ENCODE measurements around the gene KLHDC2. TPM values are rescaled to one million over a fixed set of nuclear protein-coding genes. Genes with fewer than 3 reads are reported as not detected.
A peak's percentile ranks its signal among the peaks of the same experiment; 100 is the strongest.
"Not testable (repeated sequence)": the region's sequence is repeated elsewhere in the genome, so short reads cannot be mapped to it uniquely, and the experiment has no call there.

The KLHDC2 gene
- 63.0 and 85.7 TPM in 2 replicates for total RNA-seq

- DNase-seq (ENCODE audit: low read depth in 2 of 2): peak; percentile 94
Measured at GRCh38 chr14:49767571-49768300, at the start of gene KLHDC2. KLHDC2 (plus strand) TSS chr14:49768153; CDS start chr14:49768469, 316 bp downstream.

- DNase-seq (ENCODE audit: low read depth in 2 of 2): no peak
Measured at GRCh38 chr14:49720744-49721143, 47.2 kb upstream of the KLHDC2 start.

- not testable (repeated sequence) for DNase-seq (ENCODE audit: low read depth in 2 of 2)
Measured at GRCh38 chr14:49721733-49722435, 46.1 kb upstream of the KLHDC2 start.

GRCh38 chr14:49727171-49727570, 40.8 kb upstream of the KLHDC2 start:
- DNase-seq (ENCODE audit: low read depth in 2 of 2): no peak

GRCh38 chr14:49732896-49733295, 35.1 kb upstream of the KLHDC2 start:
- no peak for DNase-seq (ENCODE audit: low read depth in 2 of 2)

- no peak for DNase-seq (ENCODE audit: low read depth in 2 of 2)
Measured at GRCh38 chr14:49733836-49734235, 34.1 kb upstream of the KLHDC2 start.

- DNase-seq (ENCODE audit: low read depth in 2 of 2): not testable (repeated sequence)
Measured at GRCh38 chr14:49735669-49736068, 32.3 kb upstream of the KLHDC2 start.

GRCh38 chr14:49745191-49745590, 22.8 kb upstream of the KLHDC2 start:
- DNase-seq (ENCODE audit: low read depth in 2 of 2): no peak

- not testable (repeated sequence) for DNase-seq (ENCODE audit: low read depth in 2 of 2)
Measured at GRCh38 chr14:49746476-49746875, 21.5 kb upstream of the KLHDC2 start.

- no peak for DNase-seq (ENCODE audit: low read depth in 2 of 2)
Measured at GRCh38 chr14:49754570-49755097, 13.3 kb upstream of the KLHDC2 start.

- no peak for DNase-seq (ENCODE audit: low read depth in 2 of 2)
Measured at GRCh38 chr14:49755378-49755777, 12.6 kb upstream of the KLHDC2 start.

GRCh38 chr14:49761839-49762551, 6.0 kb upstream of the KLHDC2 start:
- DNase-seq (ENCODE audit: low read depth in 2 of 2): no peak

- DNase-seq (ENCODE audit: low read depth in 2 of 2): peak; percentile 1 to 8
Measured at GRCh38 chr14:49766839-49767238, 1.1 kb upstream of the KLHDC2 start.

- no peak for DNase-seq (ENCODE audit: low read depth in 2 of 2)
Measured at GRCh38 chr14:49767270-49767570, 733 bp upstream of the KLHDC2 start.

GRCh38 chr14:49768301-49769121, 558 bp downstream of the KLHDC2 start:
- peak; percentile 79 to 81 for DNase-seq (ENCODE audit: low read depth in 2 of 2)

GRCh38 chr14:49769171-49769570, 1.2 kb downstream of the KLHDC2 start:
- peak in 1 of 2 donors; percentile 14 for DNase-seq (ENCODE audit: low read depth in 2 of 2)

GRCh38 chr14:49769581-49770211, 1.7 kb downstream of the KLHDC2 start:
- DNase-seq (ENCODE audit: low read depth in 2 of 2): no peak

GRCh38 chr14:49770212-49770817, 2.4 kb downstream of the KLHDC2 start:
- DNase-seq (ENCODE audit: low read depth in 2 of 2): no peak

- DNase-seq (ENCODE audit: low read depth in 2 of 2): not testable (repeated sequence)
Measured at GRCh38 chr14:49771691-49772090, 3.7 kb downstream of the KLHDC2 start.

GRCh38 chr14:49774106-49774505, 6.2 kb downstream of the KLHDC2 start:
- no peak for DNase-seq (ENCODE audit: low read depth in 2 of 2)

Data from lung microvascular endothelial cell (primary cell).